ENCODE results near the gene OPHN1.
"Not testable (repeated sequence)": the region's sequence is repeated elsewhere in the genome, so short reads cannot be mapped to it uniquely, and the experiment has no call there.

The OPHN1 gene

GRCh38 chrX:68411729-68412128 lies 21.6 kb downstream of the OPHN1 start:
- Mint-ChIP-seq H3K27ac (no peak overlapping the region), H3K4me1 (no peaks in the 10 kb centered on the region), H3K36me3 (no peaks in the 10 kb centered on the region), H3K4me3 (no peak overlapping the region), H3K27me3 (no peaks in the 10 kb centered on the region), H3K9me3 (no peaks in the 10 kb centered on the region)
- no peak for ATAC-seq (ENCODE audit: low read depth)
- DNase-seq (ENCODE audit: low spot score in 2 of 2) = no peak

DNA sequence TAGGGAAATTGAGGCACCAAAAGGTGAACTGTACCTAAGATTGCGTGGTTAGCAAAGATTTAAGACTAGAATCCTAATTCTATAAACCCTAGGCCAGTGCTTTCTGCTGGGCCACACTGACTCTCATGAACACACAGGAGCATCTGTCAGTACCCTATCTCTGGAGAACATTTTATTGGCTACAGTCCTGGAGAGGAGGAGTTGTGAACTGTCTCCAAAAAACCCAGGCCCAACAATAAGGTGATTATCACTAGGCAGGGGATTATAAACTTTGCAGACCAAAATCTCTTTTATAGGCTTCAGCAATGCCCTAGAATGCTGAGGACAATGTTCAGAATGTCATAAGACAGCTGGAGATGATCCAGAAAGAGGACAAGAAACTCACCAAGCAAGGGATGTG lies 24.1 kb downstream of the OPHN1 start:
- no peaks in the 10 kb centered on the region for H3K9me3 Mint-ChIP-seq
- DNase-seq (ENCODE audit: low spot score in 2 of 2) = no peak

DNA sequence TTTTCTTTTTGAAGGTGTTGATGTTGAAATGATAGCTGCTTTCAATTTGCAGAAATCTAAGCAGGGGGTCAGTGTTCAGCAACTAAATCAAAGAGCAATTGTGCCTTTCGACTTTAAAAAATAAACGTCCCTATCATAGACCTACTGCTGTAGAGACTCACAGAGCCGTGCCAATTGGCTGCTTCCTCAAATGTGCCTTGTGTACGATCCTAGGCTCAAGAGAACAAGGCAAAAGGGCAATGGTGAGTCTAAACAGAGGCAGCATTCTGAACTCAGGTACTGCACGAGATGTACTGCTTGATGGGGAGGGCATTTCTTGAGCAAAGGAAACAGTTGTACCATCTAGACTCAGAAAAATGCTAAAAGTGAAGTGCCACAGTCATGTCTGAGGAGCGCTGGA lies 29.8 kb downstream of the OPHN1 start:
- ATAC-seq (ENCODE audit: low read depth) = no peak
- peaks cover 3% of the 10 kb centered on the region for H3K4me1 Mint-ChIP-seq
- no peaks in the 10 kb centered on the region for H3K36me3 Mint-ChIP-seq
- H3K27me3 Mint-ChIP-seq = peaks cover 3% of the 10 kb centered on the region
- peaks cover 3% of the 10 kb centered on the region for H3K9me3 Mint-ChIP-seq
- DNase-seq (ENCODE audit: low spot score in 2 of 2) = no peak
- no peak overlapping the region for H3K4me3 Mint-ChIP-seq
- no peak overlapping the region for H3K27ac Mint-ChIP-seq

More for the DNA sequence above, 24.1 kb downstream of the OPHN1 start:
- H3K4me1 Mint-ChIP-seq = no peaks in the 10 kb centered on the region
- no peak overlapping the region for H3K27ac Mint-ChIP-seq
- no peaks in the 10 kb centered on the region for H3K27me3 Mint-ChIP-seq
- ATAC-seq (ENCODE audit: low read depth) = no peak
- no peaks in the 10 kb centered on the region for H3K36me3 Mint-ChIP-seq
- no peak overlapping the region for H3K4me3 Mint-ChIP-seq

GRCh38 chrX:68403038-68403437 lies 30.3 kb downstream of the OPHN1 start:
- H3K27me3 Mint-ChIP-seq = peaks cover 3% of the 10 kb centered on the region
- H3K27ac Mint-ChIP-seq = no peak overlapping the region
- no peaks in the 10 kb centered on the region for H3K36me3 Mint-ChIP-seq
- H3K4me1 Mint-ChIP-seq = peaks cover 3% of the 10 kb centered on the region
- DNase-seq (ENCODE audit: low spot score in 2 of 2) = no peak
- no peak overlapping the region for H3K4me3 Mint-ChIP-seq
- H3K9me3 Mint-ChIP-seq = peaks cover 3% of the 10 kb centered on the region
- no peak for ATAC-seq (ENCODE audit: low read depth)

DNA sequence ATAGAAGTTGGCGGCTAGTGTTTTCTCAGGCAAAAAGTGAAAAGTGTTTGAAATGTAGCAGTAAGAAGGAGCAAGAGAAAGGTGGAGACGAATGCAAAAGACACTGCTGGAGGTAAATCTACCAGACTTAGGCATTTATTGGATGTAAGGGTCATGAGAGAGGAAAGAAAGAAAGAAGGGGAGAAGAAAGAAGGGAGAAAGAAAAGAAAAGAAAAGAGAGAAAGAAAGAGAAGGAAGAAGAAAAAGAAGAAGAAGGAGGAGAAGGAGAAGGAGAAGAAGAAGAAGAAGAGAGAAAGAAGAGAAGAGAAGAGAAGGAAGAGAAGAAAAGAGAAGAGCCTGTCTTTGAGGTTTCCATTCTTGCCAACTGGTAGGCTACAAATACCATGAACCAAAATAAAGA lies 31.2 kb downstream of the OPHN1 start:
- no peak overlapping the region for H3K4me3 Mint-ChIP-seq

GRCh38 chrX:68398291-68398690 lies 35.0 kb downstream of the OPHN1 start:
- DNase-seq (ENCODE audit: low spot score in 2 of 2) (no peak), ATAC-seq (ENCODE audit: low read depth) (no peak)
- Mint-ChIP-seq H3K4me3 (no peak overlapping the region), H3K36me3 (no peaks in the 10 kb centered on the region), H3K4me1 (peaks cover 3% of the 10 kb centered on the region), H3K27ac (no peak overlapping the region), H3K9me3 (peaks cover 3% of the 10 kb centered on the region), H3K27me3 (peaks cover 3% of the 10 kb centered on the region)

More for the DNA sequence above, 31.2 kb downstream of the OPHN1 start:
- peaks cover 3% of the 10 kb centered on the region for H3K27me3 Mint-ChIP-seq
- peaks cover 3% of the 10 kb centered on the region for H3K4me1 Mint-ChIP-seq
- no peak for ATAC-seq (ENCODE audit: low read depth)
- peaks cover 3% of the 10 kb centered on the region for H3K9me3 Mint-ChIP-seq
- H3K36me3 Mint-ChIP-seq = no peaks in the 10 kb centered on the region
- DNase-seq (ENCODE audit: low spot score in 2 of 2) = no peak
- H3K27ac Mint-ChIP-seq = peak overlapping the region; percentile 14

- Mint-ChIP-seq H3K27ac (no peak overlapping the region), H3K4me3 (no peak overlapping the region), H3K4me1 (peaks cover under 1% of the 10 kb centered on the region), H3K9me3 (peaks cover under 1% of the 10 kb centered on the region), H3K27me3 (peaks cover 3% of the 10 kb centered on the region), H3K36me3 (no peaks in the 10 kb centered on the region)
- DNase-seq (ENCODE audit: low spot score in 2 of 2) = no peak
- ATAC-seq (ENCODE audit: low read depth) = no peak
These were observed 36.3 kb downstream of the OPHN1 start for GRCh38 chrX:68396953-68397352.

GRCh38 chrX:68389419-68389960 lies 43.8 kb downstream of the OPHN1 start:
- not testable (repeated sequence) for H3K4me3 Mint-ChIP-seq; DNase-seq (ENCODE audit: low spot score in 2 of 2); H3K36me3 Mint-ChIP-seq; ATAC-seq (ENCODE audit: low read depth); H3K27ac Mint-ChIP-seq; H3K27me3 Mint-ChIP-seq; H3K9me3 Mint-ChIP-seq; H3K4me1 Mint-ChIP-seq

DNA sequence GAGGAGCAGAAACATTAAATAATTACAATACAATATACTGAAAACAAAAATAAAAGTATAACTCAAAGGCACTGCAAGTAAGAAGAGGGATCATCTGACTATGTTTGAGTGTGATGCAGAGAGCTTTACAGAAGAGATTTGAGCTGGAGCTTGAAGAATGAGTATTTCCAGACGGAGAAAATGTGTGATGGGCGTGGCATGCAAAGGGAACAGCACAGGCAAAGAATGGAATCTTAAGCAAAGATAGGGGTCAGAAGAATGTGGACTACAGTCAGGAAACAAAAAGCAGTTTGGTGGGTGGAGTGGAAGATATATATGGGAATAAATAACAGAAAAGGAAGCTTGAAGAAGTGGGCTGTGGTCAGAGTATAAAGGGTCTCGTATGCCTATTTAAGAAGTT lies 45.5 kb downstream of the OPHN1 start:
- no peaks in the 10 kb centered on the region for H3K4me1 Mint-ChIP-seq
- ATAC-seq (ENCODE audit: low read depth) (no peak), DNase-seq (ENCODE audit: low spot score in 2 of 2) (no peak)
- no peak overlapping the region for H3K27ac Mint-ChIP-seq
- H3K36me3 Mint-ChIP-seq = no peaks in the 10 kb centered on the region
- H3K27me3 Mint-ChIP-seq = no peaks in the 10 kb centered on the region
- H3K9me3 Mint-ChIP-seq = no peaks in the 10 kb centered on the region
- no peak overlapping the region for H3K4me3 Mint-ChIP-seq

DNA sequence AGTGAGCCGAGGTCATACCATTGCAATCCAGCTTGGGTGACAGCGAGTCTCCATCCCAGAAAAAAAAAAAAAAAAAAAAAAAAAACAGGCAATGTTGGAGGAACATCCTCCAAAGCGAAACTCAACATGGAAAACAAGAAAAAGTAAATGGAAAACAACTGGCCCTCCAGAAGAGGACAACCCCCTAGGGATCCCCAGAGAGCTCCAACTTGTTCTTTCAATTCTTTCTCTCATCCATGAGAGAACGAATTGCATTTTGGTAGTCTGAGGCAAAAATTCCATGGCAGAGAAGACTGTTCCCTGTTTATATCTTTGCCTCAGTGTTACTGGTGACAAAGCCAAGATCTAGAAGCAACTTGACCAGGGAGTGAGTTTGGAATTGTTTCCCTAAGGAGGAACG lies 49.8 kb downstream of the OPHN1 start:
- peaks cover 2% of the 10 kb centered on the region for H3K9me3 Mint-ChIP-seq
- no peaks in the 10 kb centered on the region for H3K4me1 Mint-ChIP-seq
- no peak overlapping the region for H3K27ac Mint-ChIP-seq
- DNase-seq (ENCODE audit: low spot score in 2 of 2) (no peak), ATAC-seq (ENCODE audit: low read depth) (no peak)
- H3K27me3 Mint-ChIP-seq = no peaks in the 10 kb centered on the region
- H3K4me3 Mint-ChIP-seq = no peak overlapping the region
- H3K36me3 Mint-ChIP-seq = no peaks in the 10 kb centered on the region

GRCh38 chrX:68377579-68377978 lies 55.7 kb downstream of the OPHN1 start:
- H3K9me3 Mint-ChIP-seq; H3K27ac Mint-ChIP-seq; ATAC-seq (ENCODE audit: low read depth); H3K27me3 Mint-ChIP-seq; DNase-seq (ENCODE audit: low spot score in 2 of 2); H3K4me3 Mint-ChIP-seq; H3K4me1 Mint-ChIP-seq; H3K36me3 Mint-ChIP-seq: not testable (repeated sequence)

GRCh38 chrX:68376373-68376772 lies 56.9 kb downstream of the OPHN1 start:
- ATAC-seq (ENCODE audit: low read depth) (no peak), DNase-seq (ENCODE audit: low spot score in 2 of 2) (no peak)
- no peak overlapping the region for H3K4me3 Mint-ChIP-seq
- H3K27me3 Mint-ChIP-seq = no peaks in the 10 kb centered on the region
- H3K36me3 Mint-ChIP-seq = no peaks in the 10 kb centered on the region
- H3K27ac Mint-ChIP-seq = no peak overlapping the region
- no peaks in the 10 kb centered on the region for H3K9me3 Mint-ChIP-seq
- no peaks in the 10 kb centered on the region for H3K4me1 Mint-ChIP-seq

DNA sequence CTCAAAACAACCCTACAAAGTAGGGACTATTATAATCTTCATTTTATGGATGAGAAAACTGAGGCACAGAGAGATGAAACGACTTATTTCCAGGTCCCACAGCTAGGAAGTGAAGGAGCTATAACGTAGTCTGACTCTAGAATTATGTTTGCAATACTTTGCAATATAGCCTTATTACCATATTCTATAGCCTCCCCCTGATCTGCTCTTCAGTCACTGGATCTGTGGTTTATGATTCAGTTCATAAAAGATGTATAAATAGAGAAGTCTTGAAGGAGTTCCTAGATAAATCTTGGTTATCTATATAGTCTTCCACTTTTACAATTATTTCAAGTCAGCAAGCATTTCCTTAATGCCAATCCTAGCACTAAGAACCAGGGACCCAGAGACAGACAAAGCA lies 57.5 kb downstream of the OPHN1 start:
- Mint-ChIP-seq H3K36me3 (no peaks in the 10 kb centered on the region), H3K4me1 (no peaks in the 10 kb centered on the region), H3K27me3 (no peaks in the 10 kb centered on the region), H3K27ac (no peak overlapping the region), H3K9me3 (no peaks in the 10 kb centered on the region), H3K4me3 (no peak overlapping the region)
- DNase-seq (ENCODE audit: low spot score in 2 of 2) = no peak
- ATAC-seq (ENCODE audit: low read depth) = no peak

- Mint-ChIP-seq H3K4me3 (no peak overlapping the region), H3K4me1 (no peaks in the 10 kb centered on the region), H3K27ac (no peak overlapping the region), H3K27me3 (no peaks in the 10 kb centered on the region), H3K9me3 (no peaks in the 10 kb centered on the region), H3K36me3 (no peaks in the 10 kb centered on the region)
- ATAC-seq (ENCODE audit: low read depth) (no peak), DNase-seq (ENCODE audit: low spot score in 2 of 2) (no peak)
These were observed 60.6 kb downstream of the OPHN1 start for GRCh38 chrX:68372665-68373064.

GRCh38 chrX:68369559-68369958 lies 63.7 kb downstream of the OPHN1 start:
- Mint-ChIP-seq H3K4me3 (no peak overlapping the region), H3K27me3 (no peaks in the 10 kb centered on the region), H3K9me3 (no peaks in the 10 kb centered on the region), H3K27ac (no peak overlapping the region), H3K36me3 (no peaks in the 10 kb centered on the region), H3K4me1 (no peaks in the 10 kb centered on the region)
- no peak for ATAC-seq (ENCODE audit: low read depth)
- no peak for DNase-seq (ENCODE audit: low spot score in 2 of 2)
